B cell (primary cell): ENCODE measurements around the gene SORT1. TPM values are rescaled to one million over a fixed set of nuclear protein-coding genes. Genes with fewer than 3 reads are reported as not detected.
"Not testable (repeated sequence)": the region's sequence is repeated elsewhere in the genome, so short reads cannot be mapped to it uniquely, and the experiment has no call there.

Experiments used
- ATAC-seq: fragments of 200-7000 bp; cut with Tn5 transposase; one replicate; pipeline ENCODE4 v1.10.0; 2021; ENCODE audit warnings: low read depth, mild to moderate bottlenecking, moderate number of reproducible peaks, moderate library complexity
- CTCF ChIA-PET: fragments of 350-600 bp; sonication (Branson Sonifier 250); formaldehyde crosslinking; loops from one replicate; lab custom pipeline; 2021; ENCODE audit warnings: antibody characterized with exemption, inconsistent platforms; lab: Charles Lee
- POLR2A ChIA-PET: fragments of 350-600 bp; sonication (Branson Sonifier 250); formaldehyde crosslinking; loops from one replicate; lab custom pipeline; 2021; ENCODE audit warnings: antibody characterized with exemption; lab: Charles Lee
- DNase-seq: peaks from one replicate; pipeline ENCODE4 v3.0.0; 2013
- H2AFZ ChIP-seq: 2 replicates; pipeline ENCODE4 v1.6.1; 2012; ENCODE audit warnings: mild to moderate bottlenecking, low read depth, low read length; ENCODE audit not compliant: insufficient read depth, poor library complexity, severe bottlenecking
- H3K27ac ChIP-seq, 2 donors: 1 replicate in 1 of 2; 2 replicates in 1 of 2; pipeline ENCODE4 v1.5.1; 2012 to 2013; ENCODE audit warnings: low read length in 2 of 2, mild to moderate bottlenecking in 2 of 2, moderate library complexity in 1 of 2
- H3K27me3 ChIP-seq, 4 experiments: fragments of 200-600 bp in 1 of 4; sonication (generic) in 1 of 4; replicated peaks in 1 of 4; 1 replicate in 2 of 4; 2 replicates in 2 of 4; pipeline versions ENCODE4 v1.6.1 to v1.7.0; 2013 to 2016; ENCODE audit warnings: low read length in 3 of 4, mild to moderate bottlenecking in 2 of 4, mixed read lengths in 1 of 4, moderate library complexity in 1 of 4; ENCODE audit not compliant: insufficient read depth in 4 of 4, control insufficient read depth in 3 of 4; ENCODE audit errors: control extremely low read depth in 1 of 4
- H3K36me3 ChIP-seq, 2 experiments: replicated peaks in 1 of 2; 1 replicate in 1 of 2; 2 replicates in 1 of 2; pipeline versions ENCODE4 v1.6.1 to v1.7.1; 2013; ENCODE audit warnings: low read length in 1 of 2; ENCODE audit not compliant: insufficient read depth in 2 of 2, control insufficient read depth in 1 of 2; ENCODE audit errors: control extremely low read depth in 1 of 2, extremely low read depth in 1 of 2
- H3K4me1 ChIP-seq, 2 donors: fragments of 200-600 bp in 1 of 2; sonication (generic) in 1 of 2; 1 replicate in 1 of 2; 2 replicates in 1 of 2; pipeline versions ENCODE4 v1.5.1 to v1.6.1; 2013 to 2017; ENCODE audit warnings: low read length in 2 of 2; ENCODE audit not compliant: control insufficient read depth in 2 of 2, insufficient read depth in 2 of 2
- H3K4me2 ChIP-seq: replicated peaks from 2 replicates; pipeline ENCODE3; 2012; ENCODE audit warnings: mild to moderate bottlenecking, low read depth, low read length; ENCODE audit not compliant: poor library complexity, severe bottlenecking
- H3K4me3 ChIP-seq, 5 experiments: fragments of 200-600 bp in 1 of 5; sonication (generic) in 1 of 5; 1 replicate in 3 of 5; 2 replicates in 2 of 5; pipeline versions ENCODE4 v1.5.1 to v1.7.0; 2011 to 2016; ENCODE audit warnings: low read length in 4 of 5, mild to moderate bottlenecking in 4 of 5, low read depth in 2 of 5, control low read depth in 1 of 5, moderate library complexity in 1 of 5; ENCODE audit not compliant: insufficient read depth in 1 of 5; ENCODE audit errors: control extremely low read depth in 1 of 5, extremely low read depth in 1 of 5
- H3K79me2 ChIP-seq: fragments of 200-600 bp; sonication (generic); one replicate; pipeline ENCODE4 v1.6.0; 2016; ENCODE audit warnings: low read length; ENCODE audit not compliant: control insufficient read depth, insufficient read depth
- H3K9ac ChIP-seq: fragments of 200-600 bp; sonication (generic); 2 replicates; pipeline ENCODE4 v1.6.1; 2017; ENCODE audit warnings: mild to moderate bottlenecking, low read length, moderate library complexity
- H3K9me3 ChIP-seq, 3 donors: one replicate each; pipeline versions ENCODE4 v1.6.1 to v1.7.1; 2013; ENCODE audit warnings: low read length in 2 of 3; ENCODE audit not compliant: control insufficient read depth in 2 of 3, insufficient read depth in 1 of 3; ENCODE audit errors: control extremely low read depth in 1 of 3
- H4K20me1 ChIP-seq: 2 replicates; pipeline ENCODE4 v1.6.0; 2012; ENCODE audit warnings: mild to moderate bottlenecking, low read length; ENCODE audit not compliant: insufficient read depth, control insufficient read depth, poor library complexity, severe bottlenecking
- H3K27ac Mint-ChIP-seq: one replicate; pipeline ENCODE4 v1.8.0; 2021; ENCODE audit warnings: mixed read lengths
- H3K27me3 Mint-ChIP-seq: one replicate; pipeline ENCODE4 v1.8.0; 2021; ENCODE audit warnings: mixed read lengths
- H3K4me1 Mint-ChIP-seq: one replicate; pipeline ENCODE4 v1.8.0; 2021; ENCODE audit warnings: mixed read lengths
- H3K4me3 Mint-ChIP-seq: one replicate; pipeline ENCODE4 v1.8.0; 2021; ENCODE audit warnings: mixed read lengths
- H3K9me3 Mint-ChIP-seq: one replicate; pipeline ENCODE4 v1.8.0; 2022; ENCODE audit warnings: mixed read lengths; ENCODE audit not compliant: insufficient read depth
- CTCF ChIP-seq: fragments of 200-600 bp; IDR thresholded peaks from one replicate; pipeline ENCODE4 v1.8.0; 2022; ENCODE audit warnings: antibody characterized with exemption, mild to moderate bottlenecking
- EZH2 ChIP-seq: IDR thresholded peaks from 2 replicates; pipeline ENCODE4 v1.6.1; 2012; ENCODE audit warnings: borderline replicate concordance, low read depth, mild to moderate bottlenecking, moderate library complexity, low read length; ENCODE audit not compliant: insufficient read depth, poor library complexity, severe bottlenecking
- WGBS: methylation state at CpG from one replicate; pipeline ENCODE4 v1.1.5; 2013; ENCODE audit warnings: missing lambda C conversion rate; ENCODE audit not compliant: insufficient coverage; 5-methylcytosine and 5-hydroxymethylcytosine counted together
- intact Hi-C: fragments of 100-400 bp; cut with micrococcal nuclease; formaldehyde crosslinking; loops from one replicate; pipeline ENCODE4 v1.10.0; 2022
- polyA plus RNA-seq: library from polyadenylated mRNA; depleted of rRNA; stranded (reverse); fragments of >200 nt; gene quantifications from 2 replicates; pipeline ENCODE4 v1.2.3, GENCODE V29; 2012
- total RNA-seq, 2 donors: library from RNA; stranded (reverse); fragments of 120-200 nt in 1 of 2; gene quantifications; 1 replicate in 1 of 2; 2 replicates in 1 of 2; pipeline versions ENCODE4 v1.2.3 to v1.2.4, GENCODE V29; 2013 to 2022

SORT1 gene
- total and polyA plus RNA-seq, 2 donors (not counting 1 experiment from before 2014, with no cell fraction given) = 0.13 to 0.25 TPM

- peaks cover 31% of the 10 kb centered on the region for H3K27me3 Mint-ChIP-seq
- CTCF ChIA-PET = interaction anchor here (1.0 to 2.6 kb wide), 4 partner anchors 17 to 101 kb away, joined by 3 to 12 read pairs (median 4); no protein-coding TSS in a partner anchor
- WGBS = 71% methylated on average over 1 of the region's 3 CpGs
- no peaks in the 10 kb centered on the region for H4K20me1 ChIP-seq
- ATAC-seq (no peak), DNase-seq (no peak)
- H3K79me2 ChIP-seq = no peaks in the 10 kb centered on the region
- intact Hi-C loops = no loop called here
- no peaks in the 10 kb centered on the region for H3K4me1 Mint-ChIP-seq
- H3K27me3 ChIP-seq = peaks cover 0 to 9% (median 2%) of the 10 kb centered on the region in 4 experiments
- H3K36me3 ChIP-seq = no peaks in the 10 kb centered on the region
- H3K4me3 ChIP-seq = no peak overlapping the region
- no peak for TF ChIP-seq CTCF
- no peak for TF ChIP-seq EZH2
- POLR2A ChIA-PET = no interaction called here
- no peak overlapping the region for H3K27ac ChIP-seq
- no peak overlapping the region for H3K9ac ChIP-seq
- H3K4me1 ChIP-seq = no peaks in the 10 kb centered on the region
- no peak overlapping the region for H3K27ac Mint-ChIP-seq
- H3K4me3 Mint-ChIP-seq = no peak overlapping the region
- no peak overlapping the region for H3K4me2 ChIP-seq
- H3K9me3 Mint-ChIP-seq = no peaks in the 10 kb centered on the region
- no peaks in the 10 kb centered on the region for H3K9me3 ChIP-seq
- no peak overlapping the region for H2AFZ ChIP-seq
These were observed 18.3 kb downstream of the SORT1 start for GRCh38 chr1:109379422-109379821.

- TF ChIP-seq CTCF (no peak), EZH2 (no peak)
- Histone ChIP-seq H3K9me3 (peaks cover 0 to 4% (median 0%) of the 10 kb centered on the region in 3 donors), H3K4me2 (no peak overlapping the region), H3K36me3 (no peaks in the 10 kb centered on the region), H3K27me3 (peaks cover 0 to 5% (median 5%) of the 10 kb centered on the region in 4 experiments), H4K20me1 (no peaks in the 10 kb centered on the region), H3K9ac (no peak overlapping the region), H2AFZ (no peak overlapping the region), H3K4me3 (no peak overlapping the region), H3K27ac (no peak overlapping the region), H3K79me2 (no peaks in the 10 kb centered on the region), H3K4me1 (no peaks in the 10 kb centered on the region)
- H3K4me1 Mint-ChIP-seq = no peaks in the 10 kb centered on the region
- ATAC-seq (no peak), DNase-seq (no peak)
- no peak overlapping the region for H3K4me3 Mint-ChIP-seq
- no peaks in the 10 kb centered on the region for H3K9me3 Mint-ChIP-seq
- 100% methylated on average over 1 of the region's 4 CpGs for WGBS
- ChIA-PET POLR2A (no interaction called here), CTCF (interaction anchor here (2.6 kb wide), 1 partner anchor 22 kb away, joined by 12 read pairs; no protein-coding TSS in a partner anchor)
- H3K27me3 Mint-ChIP-seq = peaks cover 22% of the 10 kb centered on the region
- intact Hi-C loops = no loop called here
- no peak overlapping the region for H3K27ac Mint-ChIP-seq
These were observed 20.0 kb downstream of the SORT1 start for GRCh38 chr1:109377698-109378097.

DNA sequence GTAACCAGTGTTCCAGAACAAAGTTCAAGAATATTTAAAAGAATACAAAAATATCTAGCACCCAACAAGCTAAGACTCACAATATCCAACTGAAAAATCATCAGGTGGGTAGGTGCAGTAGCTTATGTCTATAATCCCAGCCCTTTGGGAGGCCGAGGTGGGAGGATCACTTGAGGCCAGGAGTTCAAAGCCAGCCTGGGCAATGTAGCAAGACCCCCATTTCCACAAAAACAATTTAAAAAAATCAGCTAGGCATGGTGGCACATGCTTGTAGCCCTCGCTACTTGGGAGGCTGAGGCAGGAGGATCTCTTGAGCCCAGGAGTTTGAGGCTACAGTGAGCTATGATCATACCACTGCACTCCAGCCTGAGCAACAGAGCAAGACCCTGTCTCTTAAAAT, 24.0 kb downstream of the SORT1 start:
- intact Hi-C loops, H2AFZ ChIP-seq, H3K4me1 Mint-ChIP-seq, H3K4me2 ChIP-seq, H3K79me2 ChIP-seq, H3K4me3 ChIP-seq, H3K27ac ChIP-seq, CTCF ChIA-PET, H4K20me1 ChIP-seq, H3K4me3 Mint-ChIP-seq, H3K4me1 ChIP-seq, H3K36me3 ChIP-seq, H3K27ac Mint-ChIP-seq, H3K9ac ChIP-seq, POLR2A ChIA-PET, ATAC-seq, DNase-seq, H3K9me3 ChIP-seq, H3K9me3 Mint-ChIP-seq: not testable (repeated sequence)
- peaks cover 0 to 12% (median 8%) of the 10 kb centered on the region in 4 experiments for H3K27me3 ChIP-seq
- H3K27me3 Mint-ChIP-seq = peaks cover 42% of the 10 kb centered on the region
- 89% methylated on average over 1 of the region's 2 CpGs for WGBS
